Left lung (tissue), 10 donors: Measurements from ENCODE around the gene PHB1. TPM values are rescaled to one million over a fixed set of nuclear protein-coding genes. Genes with fewer than 3 reads are reported as not detected.

Experiments
- ATAC-seq: fragments of 200-7000 bp; cut with Tn5 transposase; one replicate; pipeline ENCODE4 v1.9.1; 2020; ENCODE audit warnings: moderate library complexity
- DNase-seq, 4 donors: peaks; one replicate each; pipeline ENCODE4 v3.0.0-alpha.2; 2013 to 2020
- H3K27ac ChIP-seq, 2 donors: fragments of 200-600 bp; sonication (generic) in 1 of 2; one replicate each; pipeline versions ENCODE4 v1.5.0 to v1.8.0; 2020 to 2021
- H3K27me3 ChIP-seq, 2 donors: fragments of 200-600 bp; sonication (generic) in 1 of 2; one replicate each; pipeline versions ENCODE4 v1.5.0 to v1.8.0; 2020 to 2021
- H3K36me3 ChIP-seq, 2 donors: fragments of 200-600 bp; sonication (generic) in 1 of 2; one replicate each; pipeline versions ENCODE4 v1.5.0 to v1.8.0; 2020 to 2021
- H3K4me1 ChIP-seq, 2 donors: fragments of 200-600 bp; one replicate each; pipeline ENCODE4 v1.8.0; 2021
- H3K4me3 ChIP-seq, 2 donors: fragments of 200-600 bp; sonication (generic) in 1 of 2; one replicate each; pipeline versions ENCODE4 v1.5.0 to v1.8.0; 2020 to 2021; ENCODE audit warnings: mild to moderate bottlenecking in 1 of 2
- H3K9me3 ChIP-seq, 2 donors: fragments of 200-600 bp; sonication (generic) in 1 of 2; one replicate each; pipeline versions ENCODE4 v1.5.0 to v1.8.0; 2020 to 2021
- intact Hi-C, 2 donors: fragments of 100-400 bp; cut with DNase I; formaldehyde crosslinking; loops; one replicate each; pipeline versions ENCODE4 v1.11.2 to v1.14.2; 2022
- polyA plus RNA-seq, 6 donors: library from polyadenylated mRNA; unstranded; fragments of 120-200 nt; gene quantifications; one replicate each; pipeline ENCODE4 v1.2.1, GENCODE V29; 2013; ENCODE audit not compliant: insufficient read length in 6 of 6
- total RNA-seq, 2 donors: library from RNA; stranded (reverse); fragmentation: NEBNext Ultra II Directional; extraction: Animal tissue kit (Norgen Biotek cat#: 25700); gene quantifications; one replicate each; pipeline ENCODE4 v1.2.1, GENCODE V29; 2021
- TF ChIP-seq, protein P1 (sequence below), 2 donors: fragments of 200-600 bp; sonication (generic) in 1 of 2; IDR thresholded peaks; one replicate each; pipeline versions ENCODE4 v1.5.0 to v1.8.0; 2021; ENCODE audit warnings: antibody characterized with exemption in 2 of 2
- donor health status: DM: no; HTN: yes; CAD: no.
- donor health status: DM: no; HTN: no; CAD: no.

PHB1 gene
- total and polyA plus RNA-seq, 8 donors, result 146 to 173 (median 162) TPM

GRCh38 chr17:49447628-49448302 is 33.1 kb upstream of the PHB1 start:
- ATAC-seq (no peak), DNase-seq (no peak)
- H3K27me3 ChIP-seq, result peaks cover 0 to 28% of the 10 kb centered on the region in 2 donors

DNA sequence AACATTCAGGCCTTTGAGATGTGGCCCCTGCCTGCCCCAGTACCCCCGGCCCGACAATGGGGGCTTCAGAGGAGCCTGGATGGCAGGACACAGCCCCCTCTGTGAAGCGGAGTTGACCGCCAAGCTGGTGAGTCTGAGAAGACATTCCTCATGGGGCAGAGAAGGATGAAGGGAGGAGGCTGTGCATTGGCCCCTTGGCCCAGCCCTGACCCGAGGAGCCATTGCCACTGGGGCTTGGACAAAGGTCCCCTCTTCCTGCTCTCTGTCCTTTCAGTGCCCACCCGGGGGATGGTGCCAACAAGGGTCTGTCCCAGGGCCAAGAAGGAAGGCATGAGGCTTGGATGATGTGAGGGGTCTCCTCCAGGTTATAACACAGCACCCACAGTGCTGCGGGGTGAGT is 30.9 kb upstream of the PHB1 start:
- Histone ChIP-seq H3K9me3 (no peaks in the 10 kb centered on the region), H3K4me3 (no peak overlapping the region), H3K36me3 (no peaks in the 10 kb centered on the region), H3K4me1 (no peaks in the 10 kb centered on the region), H3K27me3 (peaks cover 0 to 50% of the 10 kb centered on the region in 2 donors), H3K27ac (no peak overlapping the region)
- intact Hi-C loops, result no loop called here
- ATAC-seq (no peak), DNase-seq (no peak)
- TF ChIP-seq, protein P1, sequence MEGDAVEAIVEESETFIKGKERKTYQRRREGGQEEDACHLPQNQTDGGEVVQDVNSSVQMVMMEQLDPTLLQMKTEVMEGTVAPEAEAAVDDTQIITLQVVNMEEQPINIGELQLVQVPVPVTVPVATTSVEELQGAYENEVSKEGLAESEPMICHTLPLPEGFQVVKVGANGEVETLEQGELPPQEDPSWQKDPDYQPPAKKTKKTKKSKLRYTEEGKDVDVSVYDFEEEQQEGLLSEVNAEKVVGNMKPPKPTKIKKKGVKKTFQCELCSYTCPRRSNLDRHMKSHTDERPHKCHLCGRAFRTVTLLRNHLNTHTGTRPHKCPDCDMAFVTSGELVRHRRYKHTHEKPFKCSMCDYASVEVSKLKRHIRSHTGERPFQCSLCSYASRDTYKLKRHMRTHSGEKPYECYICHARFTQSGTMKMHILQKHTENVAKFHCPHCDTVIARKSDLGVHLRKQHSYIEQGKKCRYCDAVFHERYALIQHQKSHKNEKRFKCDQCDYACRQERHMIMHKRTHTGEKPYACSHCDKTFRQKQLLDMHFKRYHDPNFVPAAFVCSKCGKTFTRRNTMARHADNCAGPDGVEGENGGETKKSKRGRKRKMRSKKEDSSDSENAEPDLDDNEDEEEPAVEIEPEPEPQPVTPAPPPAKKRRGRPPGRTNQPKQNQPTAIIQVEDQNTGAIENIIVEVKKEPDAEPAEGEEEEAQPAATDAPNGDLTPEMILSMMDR (IDR thresholded peaks at IDR 0.05), result no peak

More at GRCh38 chr17:49447628-49448302, 33.1 kb upstream of the PHB1 start:
- intact Hi-C loops, result no loop called here
- no peaks in the 10 kb centered on the region for H3K4me1 ChIP-seq
- H3K9me3 ChIP-seq, result no peaks in the 10 kb centered on the region
- no peak overlapping the region for H3K27ac ChIP-seq
- H3K4me3 ChIP-seq, result no peak overlapping the region
- H3K36me3 ChIP-seq, result no peaks in the 10 kb centered on the region
- TF ChIP-seq, protein P1 (IDR thresholded peaks at IDR 0.05), result no peak

DNA sequence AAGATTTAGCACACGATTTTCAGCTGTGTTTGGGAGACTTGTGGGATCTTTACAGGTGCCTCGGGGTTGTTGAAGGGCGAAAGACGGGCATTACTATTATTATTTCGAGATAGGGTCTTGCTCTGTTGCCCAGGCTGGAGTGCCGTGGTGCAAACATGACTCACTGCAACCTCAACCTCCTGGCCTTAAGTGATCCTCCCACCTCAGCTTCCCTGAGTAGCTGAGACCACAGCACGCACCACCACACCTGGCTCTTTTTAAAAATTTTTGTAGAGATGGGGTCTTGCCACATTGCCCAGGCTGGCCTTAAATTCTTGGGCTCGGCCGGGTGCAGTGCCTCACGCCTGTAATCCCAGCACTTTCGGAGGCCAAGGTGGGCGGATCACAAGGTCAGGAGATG is 29.7 kb upstream of the PHB1 start:
- no peak overlapping the region for H3K4me3 ChIP-seq
- H3K9me3 ChIP-seq, result no peaks in the 10 kb centered on the region
- peaks cover 0 to 62% of the 10 kb centered on the region in 2 donors for H3K27me3 ChIP-seq
- no peaks in the 10 kb centered on the region for H3K36me3 ChIP-seq
- TF ChIP-seq, protein P1 (IDR thresholded peaks at IDR 0.05), result no peak
- ATAC-seq (no peak), DNase-seq (no peak)
- no peak overlapping the region for H3K27ac ChIP-seq
- no peaks in the 10 kb centered on the region for H3K4me1 ChIP-seq
- intact Hi-C loops, result no loop called here

GRCh38 chr17:49443862-49444261 is 29.2 kb upstream of the PHB1 start:
- DNase-seq, result no peak
- Histone ChIP-seq H3K9me3 (no peaks in the 10 kb centered on the region), H3K36me3 (no peaks in the 10 kb centered on the region), H3K4me3 (no peak overlapping the region), H3K27ac (no peak overlapping the region), H3K27me3 (peaks cover 0 to 67% of the 10 kb centered on the region in 2 donors), H3K4me1 (no peaks in the 10 kb centered on the region)
- TF ChIP-seq, protein P1 (IDR thresholded peaks at IDR 0.05), result no peak
- intact Hi-C loops, result no loop called here
- no peak for ATAC-seq

DNA sequence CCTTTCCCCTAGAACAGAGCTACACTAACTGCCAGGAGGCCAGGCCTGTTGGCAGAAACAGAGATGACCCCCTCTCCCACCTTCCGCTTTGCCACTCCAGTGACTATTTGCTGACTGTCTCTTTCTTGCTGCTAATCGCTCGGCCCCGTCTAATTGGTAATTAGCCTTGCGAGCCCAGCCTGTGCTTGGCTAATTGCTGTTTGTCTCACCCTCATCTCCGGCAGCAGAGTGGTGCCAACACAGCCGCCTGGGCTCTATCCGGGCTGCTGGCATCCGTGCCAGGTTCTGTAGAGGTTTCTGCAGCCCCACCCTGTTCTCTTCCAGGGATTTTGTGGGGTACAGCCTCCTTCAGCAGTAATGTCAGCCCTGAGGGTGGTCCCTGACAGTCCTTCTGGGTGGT is 27.4 kb upstream of the PHB1 start:
- ATAC-seq (no peak), DNase-seq (no peak)
- H3K36me3 ChIP-seq, result no peaks in the 10 kb centered on the region
- intact Hi-C loops, result no loop called here
- no peak overlapping the region for H3K4me3 ChIP-seq
- H3K4me1 ChIP-seq, result no peaks in the 10 kb centered on the region
- TF ChIP-seq, protein P1 (IDR thresholded peaks at IDR 0.05), result no peak
- H3K27me3 ChIP-seq, result peaks cover 0 to 86% of the 10 kb centered on the region in 2 donors
- H3K27ac ChIP-seq, result no peak overlapping the region
- no peaks in the 10 kb centered on the region for H3K9me3 ChIP-seq
